Measurements from ENCODE around the gene OLFM1. TPM values are rescaled to one million over a fixed set of nuclear protein-coding genes. Genes with fewer than 3 reads are reported as not detected.

OLFM1 gene
- total RNA-seq, 1 donor from 2014 or later = 5.5 TPM

DNA sequence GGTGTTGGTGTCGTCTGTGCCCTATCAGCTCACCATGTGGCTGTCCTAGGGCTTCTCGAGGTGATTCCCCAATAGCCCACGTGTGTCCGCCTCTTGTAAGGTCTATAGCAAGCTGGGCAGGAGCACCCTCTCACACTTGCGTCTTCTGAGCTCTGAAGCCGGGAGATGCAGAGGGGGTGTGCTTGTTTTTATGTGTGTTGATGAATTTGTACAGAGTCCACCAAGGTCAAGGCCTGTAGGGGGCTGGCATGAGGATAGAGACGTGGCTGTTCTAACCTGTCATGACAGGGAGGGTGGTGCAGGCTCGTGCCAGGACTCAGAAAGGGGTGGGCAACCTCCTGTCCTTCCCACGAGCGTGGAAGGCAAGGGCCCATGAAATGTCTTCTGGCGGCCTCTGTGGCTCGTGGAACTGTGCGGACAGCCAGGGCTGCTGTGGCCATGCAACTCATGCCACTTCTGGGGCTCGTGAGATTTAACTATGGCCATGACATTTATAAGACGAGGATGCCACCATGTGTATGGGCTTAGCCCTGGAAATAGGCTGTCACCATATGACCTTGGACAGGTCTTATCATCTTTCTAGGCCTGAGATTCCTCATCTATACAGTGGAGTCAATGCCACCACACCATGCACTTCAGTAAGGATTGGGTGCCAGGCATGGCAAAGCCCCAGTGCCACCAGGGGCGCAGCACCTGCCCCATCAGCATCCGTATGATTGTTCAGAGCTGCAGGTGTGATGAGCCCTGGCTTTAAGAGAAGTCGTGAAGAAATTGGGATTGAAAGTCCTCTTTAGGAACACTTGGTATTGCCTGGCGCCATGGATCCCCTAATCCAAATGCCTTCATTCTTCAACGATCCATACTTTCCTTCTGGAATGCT, 2.3 kb upstream of the OLFM1 start:
- H3K79me2 ChIP-seq (ENCODE audit: insufficient read depth, low read length) = no peaks in the 10 kb centered on the region
- no peaks in the 10 kb centered on the region for H3K36me3 ChIP-seq (ENCODE audit: insufficient read depth, low read length)
- peaks cover 67% of the 10 kb centered on the region for H3K27me3 Mint-ChIP-seq (ENCODE audit: low read depth, unreplicated experiment)
- no peaks in the 10 kb centered on the region for H3K36me3 Mint-ChIP-seq (ENCODE audit: low read depth, unreplicated experiment)
- H3K4me1 ChIP-seq (ENCODE audit: insufficient read depth, low read length) = no peaks in the 10 kb centered on the region
- no peaks in the 10 kb centered on the region for H3K9me3 Mint-ChIP-seq (ENCODE audit: unreplicated experiment)
- no peak overlapping the region for H2AFZ ChIP-seq (ENCODE audit: low read depth, low read length)
- H3K27ac ChIP-seq (ENCODE audit: low read depth, low read length) = no peak overlapping the region
- H3K4me3 ChIP-seq (ENCODE audit: insufficient read depth, low read depth, low read length) = no peak overlapping the region
- H3K4me1 Mint-ChIP-seq (ENCODE audit: low read depth, unreplicated experiment) = peaks cover 1% of the 10 kb centered on the region
- peak overlapping the region; percentile 68 for H3K4me3 Mint-ChIP-seq (ENCODE audit: unreplicated experiment)
- TF ChIP-seq EZH2 (IDR thresholded peaks at IDR 0.05; ENCODE audit: insufficient read depth, low read length) (no peak), CTCF (IDR thresholded peaks at IDR 0.05; ENCODE audit: insufficient read depth, low read depth, low read length) (no peak)
- DNase-seq (ENCODE audit: low read depth) (no peak), FAIRE-seq (no peak)
- H3K9me3 ChIP-seq (ENCODE audit: insufficient read depth, low read depth, low read length) = no peaks in the 10 kb centered on the region
- H3K9ac ChIP-seq (ENCODE audit: low read length) = no peak overlapping the region
- H3K4me2 ChIP-seq (ENCODE audit: low read length) = no peak overlapping the region
- no peak overlapping the region for H3K27ac Mint-ChIP-seq (ENCODE audit: unreplicated experiment)
- no peaks in the 10 kb centered on the region for H4K20me1 ChIP-seq (ENCODE audit: insufficient read depth, low read length)
- H3K27me3 ChIP-seq (ENCODE audit: insufficient read depth, low read length) = peaks cover 21% of the 10 kb centered on the region

DNA sequence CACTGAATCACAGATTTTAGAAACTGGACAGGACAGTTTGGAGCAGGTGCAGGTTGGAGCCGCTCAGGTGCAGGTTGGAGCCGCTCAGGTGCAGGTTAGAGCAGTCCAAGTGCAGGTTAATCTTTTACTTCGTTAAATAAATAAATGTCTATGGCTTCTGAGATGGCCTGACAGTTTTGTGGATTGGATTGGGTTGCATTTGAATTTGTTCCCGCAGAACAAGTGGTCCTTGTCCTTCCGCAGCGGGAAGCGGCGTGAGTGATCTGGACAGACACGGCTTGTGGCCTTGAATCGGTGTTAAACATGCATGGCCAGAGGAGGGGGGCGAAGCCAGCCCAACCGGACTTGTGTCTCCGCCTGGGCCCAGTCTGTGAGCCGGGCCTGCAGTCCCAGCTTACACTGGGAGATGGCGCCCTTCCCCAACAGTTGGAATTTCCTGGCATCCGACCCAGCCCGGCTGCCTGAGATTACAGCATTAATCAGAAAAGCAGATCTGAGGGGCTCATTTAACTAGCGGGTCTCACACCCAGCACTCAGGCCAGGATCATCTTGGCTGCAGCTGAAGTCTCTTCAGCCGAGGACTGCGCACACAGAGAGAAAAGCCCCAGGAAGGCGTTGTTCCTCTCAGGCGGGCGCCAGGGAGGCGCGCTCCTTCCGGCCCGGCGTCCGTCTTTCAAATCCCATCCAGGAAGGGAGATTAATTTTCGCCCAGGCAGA, 1.5 kb upstream of the OLFM1 start:
- H3K27me3 ChIP-seq (ENCODE audit: insufficient read depth, low read length) = peaks cover 21% of the 10 kb centered on the region
- peak overlapping the region; percentile 56 for H2AFZ ChIP-seq (ENCODE audit: low read depth, low read length)

More for the DNA sequence above, 1.5 kb upstream of the OLFM1 start:
- Mint-ChIP-seq H3K4me1 (ENCODE audit: low read depth, unreplicated experiment) (peaks cover 1% of the 10 kb centered on the region), H3K36me3 (ENCODE audit: low read depth, unreplicated experiment) (no peaks in the 10 kb centered on the region), H3K27me3 (ENCODE audit: low read depth, unreplicated experiment) (peaks cover 72% of the 10 kb centered on the region), H3K9me3 (ENCODE audit: unreplicated experiment) (no peaks in the 10 kb centered on the region), H3K4me3 (ENCODE audit: unreplicated experiment) (peak overlapping the region; percentile 68), H3K27ac (ENCODE audit: unreplicated experiment) (no peak overlapping the region)
- no peaks in the 10 kb centered on the region for H4K20me1 ChIP-seq (ENCODE audit: insufficient read depth, low read length)
- H3K4me3 ChIP-seq (ENCODE audit: insufficient read depth, low read depth, low read length) = no peak overlapping the region
- no peaks in the 10 kb centered on the region for H3K36me3 ChIP-seq (ENCODE audit: insufficient read depth, low read length)
- TF ChIP-seq EZH2 (IDR thresholded peaks at IDR 0.05; ENCODE audit: insufficient read depth, low read length) = no peak
- TF ChIP-seq CTCF (IDR thresholded peaks at IDR 0.05; ENCODE audit: insufficient read depth, low read depth, low read length) = peak; percentile 79
- H3K4me2 ChIP-seq (ENCODE audit: low read length) = peak overlapping the region; percentile 75
- no peak for FAIRE-seq
- no peaks in the 10 kb centered on the region for H3K9me3 ChIP-seq (ENCODE audit: insufficient read depth, low read depth, low read length)
- peak; percentile 11 for DNase-seq (ENCODE audit: low read depth)
- no peaks in the 10 kb centered on the region for H3K4me1 ChIP-seq (ENCODE audit: insufficient read depth, low read length)
- no peaks in the 10 kb centered on the region for H3K79me2 ChIP-seq (ENCODE audit: insufficient read depth, low read length)
- H3K9ac ChIP-seq (ENCODE audit: low read length) = no peak overlapping the region
- no peak overlapping the region for H3K27ac ChIP-seq (ENCODE audit: low read depth, low read length)

All from astrocyte (in vitro differentiated cells and primary cell).